Panc1 (cell line): ENCODE measurements around the gene DNPEP. TPM values are rescaled to one million over a fixed set of nuclear protein-coding genes. Genes with fewer than 3 reads are reported as not detected.

Source experiments
- ATAC-seq: fragments of 200-7000 bp; cut with Tn5 transposase; 2 replicates; pipeline ENCODE4 v1.9.1; 2020; ENCODE audit warnings: mild to moderate bottlenecking, moderate library complexity
- BruUV-seq: library from RNA; stranded (reverse); fragments of 400-500 nt; replicated peaks from 2 replicates; lab custom pipeline; 2021; lab: Mats Ljungman, UMichigan
- CTCF ChIA-PET: fragments of 300-600 bp; sonication (Branson Sonifier 250); formaldehyde crosslinking; loops from one replicate; lab custom pipeline; 2022; ENCODE audit warnings: antibody characterized with exemption; lab: Charles Lee
- POLR2A ChIA-PET: fragments of 300-600 bp; sonication (Branson Sonifier 250); formaldehyde crosslinking; loops from one replicate; lab custom pipeline; 2022; ENCODE audit warnings: antibody characterized with exemption; lab: Charles Lee
- DNase-seq: peaks from one replicate; pipeline ENCODE4 v3.0.0-alpha.2; 2010; ENCODE audit warnings: low read depth, low spot score
- H3K27ac ChIP-seq: 2 replicates; pipeline ENCODE4 v1.5.1; 2011; ENCODE audit warnings: mild to moderate bottlenecking, low read length, inconsistent platforms
- H3K27me3 ChIP-seq: fragments of 200-500 bp; sonication (Bioruptor generic); 2 replicates; pipeline ENCODE4 v1.6.0; 2014; ENCODE audit warnings: low read length, inconsistent platforms; ENCODE audit not compliant: control insufficient read depth, insufficient read depth
- H3K36me3 ChIP-seq: fragments of 200-500 bp; sonication (Bioruptor generic); 2 replicates; pipeline ENCODE4 v1.5.1; 2014; ENCODE audit warnings: inconsistent platforms, mild to moderate bottlenecking, low read length, moderate library complexity; ENCODE audit not compliant: control insufficient read depth, insufficient read depth
- H3K4me1 ChIP-seq: 2 replicates; pipeline ENCODE4 v1.5.1; 2011; ENCODE audit warnings: inconsistent platforms, mild to moderate bottlenecking, low read length, moderate library complexity; ENCODE audit not compliant: control insufficient read depth, insufficient read depth
- H3K4me3 ChIP-seq, 2 experiments: 2 replicates each; pipeline ENCODE4 v1.5.1; 2011 to 2012; ENCODE audit warnings: low read depth in 2 of 2, low read length in 2 of 2, mild to moderate bottlenecking in 2 of 2, inconsistent platforms in 1 of 2, moderate library complexity in 1 of 2
- H3K9me3 ChIP-seq: fragments of 200-500 bp; sonication (Bioruptor generic); 2 replicates; pipeline ENCODE4 v1.5.1; 2014; ENCODE audit warnings: low read depth, mild to moderate bottlenecking, inconsistent platforms, low read length, moderate library complexity; ENCODE audit not compliant: control insufficient read depth, insufficient read depth
- POLR2AphosphoS5 ChIP-seq: IDR thresholded peaks from 2 replicates; pipeline ENCODE4 v1.6.1; 2012; ENCODE audit warnings: mild to moderate bottlenecking, low read depth, low read length, moderate library complexity
- SIN3A ChIP-seq: IDR thresholded peaks from 2 replicates; pipeline ENCODE4 v1.6.1; 2012; ENCODE audit warnings: low read depth, mild to moderate bottlenecking, low read length, moderate library complexity, borderline replicate concordance; ENCODE audit not compliant: insufficient read depth
- TCF7L2 ChIP-seq: IDR thresholded peaks from 2 replicates; pipeline ENCODE4 v1.6.1; 2011; ENCODE audit warnings: mild to moderate bottlenecking, low read depth, low read length, inconsistent platforms
- in situ Hi-C: cut with HindIII; loops from 2 replicates; pipeline ENCODE4 v1.10.0; 2016; ENCODE audit warnings: low sequenced_read_pairs, low pct_unique_long_range_greater_than_20kb
- intact Hi-C: fragments of 100-400 bp; cut with micrococcal nuclease; formaldehyde crosslinking; loops from one replicate; pipeline ENCODE4 v1.10.0; 2022; ENCODE audit not compliant: unreplicated experiment
- total RNA-seq: library from RNA; stranded (reverse); gene quantifications from one replicate; pipeline ENCODE4 v1.2.1, GENCODE V29; 2021; ENCODE audit not compliant: unreplicated experiment
- TF ChIP-seq, protein P1 (sequence below): fragments of 450-650 bp; IDR thresholded peaks from 2 replicates; pipeline ENCODE4 v1.5.1; 2017; ENCODE audit warnings: mild to moderate bottlenecking
- TF ChIP-seq, protein P2 (sequence below), 2 experiments: IDR thresholded peaks; 2 replicates each; pipeline ENCODE4 v1.6.1; 2011 to 2012; ENCODE audit warnings: low read depth in 2 of 2, control low read depth in 1 of 2, low read length in 1 of 2, mild to moderate bottlenecking in 1 of 2, moderate library complexity in 1 of 2; ENCODE audit not compliant: insufficient read depth in 1 of 2

Gene DNPEP
- total RNA-seq, 1 experiment from 2014 or later: 107 TPM

DNA sequence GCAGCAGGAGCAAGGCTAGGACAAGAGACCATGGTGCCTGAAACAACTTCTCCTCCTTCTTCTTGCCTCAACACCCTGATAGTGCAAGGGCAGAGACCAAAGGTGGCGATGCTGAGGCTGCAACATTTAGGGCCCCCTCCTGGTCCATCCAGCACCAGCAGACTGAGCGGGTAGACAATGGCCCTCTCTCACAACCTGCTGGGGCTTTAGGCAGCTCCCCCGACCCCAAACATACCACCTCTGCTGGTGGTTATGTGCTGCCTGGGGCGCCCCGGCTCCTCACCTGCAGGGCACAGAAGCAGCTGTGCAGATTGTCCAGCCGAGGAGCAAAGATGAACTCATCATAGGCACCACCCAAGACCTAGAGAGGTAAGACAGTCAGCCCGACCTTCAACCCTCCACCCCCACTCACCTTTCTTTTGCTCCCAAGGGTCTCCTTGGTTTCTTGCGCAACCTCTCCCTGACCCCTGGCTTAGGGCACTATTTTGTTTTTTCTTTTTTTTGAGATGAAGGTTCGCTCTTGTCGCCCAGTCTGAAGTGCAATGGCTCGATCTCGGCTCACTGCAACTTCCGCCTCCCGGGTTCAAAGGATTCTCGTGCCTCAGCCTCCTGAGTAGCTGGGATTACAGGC is 3.5 kb downstream of the DNPEP start:
- BruUV-seq: no TSS peak
- in situ Hi-C loops: no loop called here
- ChIA-PET POLR2A (no interaction called here), CTCF (no interaction called here)
- ATAC-seq: no peak
- TF ChIP-seq, protein P1, sequence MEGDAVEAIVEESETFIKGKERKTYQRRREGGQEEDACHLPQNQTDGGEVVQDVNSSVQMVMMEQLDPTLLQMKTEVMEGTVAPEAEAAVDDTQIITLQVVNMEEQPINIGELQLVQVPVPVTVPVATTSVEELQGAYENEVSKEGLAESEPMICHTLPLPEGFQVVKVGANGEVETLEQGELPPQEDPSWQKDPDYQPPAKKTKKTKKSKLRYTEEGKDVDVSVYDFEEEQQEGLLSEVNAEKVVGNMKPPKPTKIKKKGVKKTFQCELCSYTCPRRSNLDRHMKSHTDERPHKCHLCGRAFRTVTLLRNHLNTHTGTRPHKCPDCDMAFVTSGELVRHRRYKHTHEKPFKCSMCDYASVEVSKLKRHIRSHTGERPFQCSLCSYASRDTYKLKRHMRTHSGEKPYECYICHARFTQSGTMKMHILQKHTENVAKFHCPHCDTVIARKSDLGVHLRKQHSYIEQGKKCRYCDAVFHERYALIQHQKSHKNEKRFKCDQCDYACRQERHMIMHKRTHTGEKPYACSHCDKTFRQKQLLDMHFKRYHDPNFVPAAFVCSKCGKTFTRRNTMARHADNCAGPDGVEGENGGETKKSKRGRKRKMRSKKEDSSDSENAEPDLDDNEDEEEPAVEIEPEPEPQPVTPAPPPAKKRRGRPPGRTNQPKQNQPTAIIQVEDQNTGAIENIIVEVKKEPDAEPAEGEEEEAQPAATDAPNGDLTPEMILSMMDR: no peak
- TF ChIP-seq TCF7L2 (no peak), POLR2AphosphoS5 (no peak), SIN3A (no peak)
- TF ChIP-seq, protein P2, sequence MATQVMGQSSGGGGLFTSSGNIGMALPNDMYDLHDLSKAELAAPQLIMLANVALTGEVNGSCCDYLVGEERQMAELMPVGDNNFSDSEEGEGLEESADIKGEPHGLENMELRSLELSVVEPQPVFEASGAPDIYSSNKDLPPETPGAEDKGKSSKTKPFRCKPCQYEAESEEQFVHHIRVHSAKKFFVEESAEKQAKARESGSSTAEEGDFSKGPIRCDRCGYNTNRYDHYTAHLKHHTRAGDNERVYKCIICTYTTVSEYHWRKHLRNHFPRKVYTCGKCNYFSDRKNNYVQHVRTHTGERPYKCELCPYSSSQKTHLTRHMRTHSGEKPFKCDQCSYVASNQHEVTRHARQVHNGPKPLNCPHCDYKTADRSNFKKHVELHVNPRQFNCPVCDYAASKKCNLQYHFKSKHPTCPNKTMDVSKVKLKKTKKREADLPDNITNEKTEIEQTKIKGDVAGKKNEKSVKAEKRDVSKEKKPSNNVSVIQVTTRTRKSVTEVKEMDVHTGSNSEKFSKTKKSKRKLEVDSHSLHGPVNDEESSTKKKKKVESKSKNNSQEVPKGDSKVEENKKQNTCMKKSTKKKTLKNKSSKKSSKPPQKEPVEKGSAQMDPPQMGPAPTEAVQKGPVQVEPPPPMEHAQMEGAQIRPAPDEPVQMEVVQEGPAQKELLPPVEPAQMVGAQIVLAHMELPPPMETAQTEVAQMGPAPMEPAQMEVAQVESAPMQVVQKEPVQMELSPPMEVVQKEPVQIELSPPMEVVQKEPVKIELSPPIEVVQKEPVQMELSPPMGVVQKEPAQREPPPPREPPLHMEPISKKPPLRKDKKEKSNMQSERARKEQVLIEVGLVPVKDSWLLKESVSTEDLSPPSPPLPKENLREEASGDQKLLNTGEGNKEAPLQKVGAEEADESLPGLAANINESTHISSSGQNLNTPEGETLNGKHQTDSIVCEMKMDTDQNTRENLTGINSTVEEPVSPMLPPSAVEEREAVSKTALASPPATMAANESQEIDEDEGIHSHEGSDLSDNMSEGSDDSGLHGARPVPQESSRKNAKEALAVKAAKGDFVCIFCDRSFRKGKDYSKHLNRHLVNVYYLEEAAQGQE (IDR thresholded peaks at IDR 0.05; ENCODE audit: insufficient read depth in 1 of 2, low read depth in 2 of 2, low read length in 1 of 2): no peak
- H3K4me1 ChIP-seq: peaks cover 12% of the 10 kb centered on the region
- H3K4me3 ChIP-seq: no peak overlapping the region
- intact Hi-C loops: no loop called here
- no peaks in the 10 kb centered on the region for H3K27me3 ChIP-seq
- DNase-seq: no peak
- H3K36me3 ChIP-seq: peaks cover 6% of the 10 kb centered on the region
- H3K9me3 ChIP-seq: no peaks in the 10 kb centered on the region
- H3K27ac ChIP-seq: no peak overlapping the region

DNA sequence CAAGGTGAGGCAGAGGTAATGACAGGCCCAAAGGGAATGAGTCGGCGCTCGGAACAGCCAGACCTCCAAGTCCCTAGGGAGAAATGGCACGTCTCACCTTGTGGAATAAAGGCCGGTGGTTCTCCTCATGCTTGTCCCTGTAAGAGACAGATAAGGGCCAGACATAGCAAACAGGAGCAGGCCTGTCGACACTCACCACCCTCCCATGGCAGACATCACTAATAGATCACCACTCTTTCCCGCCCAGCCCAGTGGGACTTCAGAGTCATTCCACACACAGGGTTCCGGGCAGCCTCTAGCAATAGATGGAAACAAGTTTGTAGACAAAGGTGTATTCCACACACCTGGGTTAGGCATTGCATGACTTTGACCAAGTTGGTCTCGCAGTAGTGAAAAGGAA is 6.3 kb downstream of the DNPEP start:
- in situ Hi-C loops: no loop called here
- ChIA-PET CTCF (no interaction called here), POLR2A (no interaction called here)
- Histone ChIP-seq H3K27me3 (no peaks in the 10 kb centered on the region), H3K27ac (no peak overlapping the region), H3K36me3 (peaks cover 2% of the 10 kb centered on the region), H3K4me1 (peaks cover under 1% of the 10 kb centered on the region), H3K9me3 (no peaks in the 10 kb centered on the region), H3K4me3 (no peak overlapping the region)
- DNase-seq (no peak), ATAC-seq (no peak)
- intact Hi-C loops: no loop called here
- TF ChIP-seq, protein P1: no peak
- TF ChIP-seq POLR2AphosphoS5: no peak
- no peak for TF ChIP-seq SIN3A
- TF ChIP-seq TCF7L2: no peak
- TF ChIP-seq, protein P2 (IDR thresholded peaks at IDR 0.05; ENCODE audit: insufficient read depth in 1 of 2, low read depth in 2 of 2, low read length in 1 of 2): no peak
- BruUV-seq: no TSS peak
